ENCODE measurements around the gene NT5E.
"Not testable (repeated sequence)": the region's sequence is repeated elsewhere in the genome, so short reads cannot be mapped to it uniquely, and the experiment has no call there.

Gene NT5E

DNA sequence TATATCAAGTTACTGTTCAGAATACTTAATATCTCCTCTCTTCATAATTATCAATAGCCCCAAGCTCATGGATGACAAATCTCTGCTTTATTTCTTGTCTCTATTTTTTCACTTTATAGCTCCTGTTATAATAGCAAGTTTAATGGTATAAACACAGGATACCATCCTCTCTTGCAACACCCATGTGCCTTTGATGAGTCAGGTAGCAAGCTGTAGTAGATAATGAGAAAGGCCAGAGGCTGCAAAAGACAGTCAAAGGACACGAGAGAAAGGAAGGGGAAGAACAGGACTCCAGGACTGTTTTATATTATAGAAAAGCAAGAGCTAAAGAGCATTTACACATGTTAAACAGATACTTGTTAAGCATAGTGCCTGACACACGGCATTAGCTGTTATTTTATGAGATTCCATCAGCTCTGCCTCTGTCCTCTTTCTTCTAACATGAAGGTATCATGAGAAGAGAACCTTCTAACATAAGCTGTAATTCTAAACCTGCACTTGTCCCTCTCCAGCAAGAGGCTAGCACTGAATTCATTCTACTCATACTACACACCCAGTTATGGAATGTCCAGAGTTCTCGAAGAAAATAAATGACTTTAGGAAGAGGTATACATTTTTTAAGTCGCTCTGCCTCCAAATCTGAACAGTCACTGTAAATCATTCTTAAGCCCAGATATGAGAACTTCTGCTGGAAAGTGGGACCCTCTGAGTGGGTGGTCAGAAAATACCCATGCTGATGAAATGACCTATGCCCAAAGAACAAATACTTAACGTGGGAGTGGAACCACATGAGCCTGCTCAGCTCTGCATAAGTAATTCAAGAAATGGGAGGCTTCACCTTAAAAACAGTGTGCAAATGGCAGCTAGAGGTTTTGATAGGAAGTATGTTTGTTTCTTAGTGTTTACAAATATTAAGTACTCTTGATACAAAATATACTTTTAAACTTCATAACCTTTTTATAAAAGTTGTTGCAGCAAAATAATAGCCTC is 45.0 kb downstream of the NT5E start:
- DNase-seq, result no peak

- DNase-seq, result no peak
Measured at GRCh38 chr6:85496009-85496579, 46.2 kb downstream of the NT5E start.

DNA sequence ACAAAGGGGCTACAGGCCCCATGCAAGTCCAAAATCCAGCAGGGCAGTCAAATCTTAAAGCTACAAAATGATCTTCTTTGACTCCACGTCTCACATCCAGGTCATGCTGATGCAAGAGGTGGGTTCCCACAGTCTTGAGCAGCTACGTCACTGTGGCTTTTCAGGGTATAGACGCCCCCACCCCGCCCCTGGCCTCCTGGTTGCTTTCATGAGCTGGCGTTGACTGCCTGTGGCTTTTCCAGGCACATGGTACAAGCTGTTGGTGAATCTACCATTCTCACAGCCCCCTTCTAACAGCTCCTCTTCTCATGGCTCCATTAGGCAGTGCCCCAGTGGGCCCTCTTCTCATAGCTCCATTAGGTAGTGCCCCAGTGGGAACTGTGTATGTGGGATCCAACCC is 47.0 kb downstream of the NT5E start:
- DNase-seq, result no peak

GRCh38 chr6:85498596-85499258 is 48.8 kb downstream of the NT5E start:
- DNase-seq, result no peak

- DNase-seq, result no peak
Measured at GRCh38 chr6:85506441-85507093, 56.7 kb downstream of the NT5E start.

DNA sequence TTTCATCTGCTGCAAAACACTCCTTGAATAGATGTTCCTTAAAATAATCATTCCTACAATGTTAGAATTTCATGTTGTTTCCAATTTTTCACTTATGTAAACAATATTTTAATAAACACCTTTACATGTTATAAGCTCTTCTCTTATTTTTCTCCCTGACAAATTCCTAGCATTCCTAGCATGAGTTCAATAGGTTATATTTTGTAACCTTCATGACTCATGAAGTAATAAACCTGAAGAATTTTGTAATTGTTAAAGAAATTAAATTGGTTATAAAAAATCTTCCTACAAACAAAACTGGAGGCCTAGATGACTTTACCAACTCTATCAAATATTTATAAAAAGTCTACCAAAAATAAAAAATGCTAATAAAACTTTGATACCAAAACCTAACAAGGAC is 66.3 kb downstream of the NT5E start:
- no peak for DNase-seq

DNA sequence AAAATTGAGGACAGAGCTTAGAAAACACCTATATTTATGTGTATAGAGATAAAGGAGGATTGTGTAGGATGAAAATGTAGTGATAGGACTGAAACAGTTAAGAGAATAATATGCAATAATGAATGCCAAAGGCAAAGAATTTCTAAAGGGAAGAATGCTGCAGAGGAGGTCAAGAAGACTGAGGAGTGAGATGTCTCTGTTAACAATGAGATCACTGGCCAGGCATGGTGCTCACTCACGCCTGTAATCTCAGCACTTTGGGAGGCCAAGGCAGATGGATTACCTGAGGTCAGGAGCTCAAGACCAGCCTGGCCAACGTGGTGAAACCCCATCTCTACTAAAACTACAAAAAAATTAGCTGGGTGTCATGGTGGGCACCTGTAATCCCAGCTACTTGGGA is 74.4 kb downstream of the NT5E start:
- not testable (repeated sequence) for DNase-seq

DNA sequence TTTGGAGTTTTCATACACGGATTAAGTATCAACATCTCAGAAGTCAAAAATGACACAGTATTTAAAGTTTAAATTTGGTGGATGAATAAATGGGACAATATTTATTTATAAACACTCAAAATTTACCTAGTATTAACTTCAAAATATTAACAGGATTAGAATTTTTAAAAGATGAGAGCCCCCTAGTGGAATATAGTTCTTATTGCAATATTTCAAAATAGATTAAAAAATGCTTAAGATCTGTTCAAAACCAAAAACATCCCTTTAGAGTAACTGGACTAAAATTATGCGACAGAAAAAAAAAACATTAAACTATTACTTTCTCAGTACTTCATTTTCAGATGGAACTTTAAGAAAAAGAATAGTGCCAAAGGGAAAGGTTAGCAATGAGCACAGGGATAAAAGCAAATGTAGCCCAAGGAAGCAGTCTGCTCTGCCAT is 87.2 kb downstream of the NT5E start:
- DNase-seq, result no peak

GRCh38 chr6:85544776-85545175 is 94.9 kb downstream of the NT5E start:
- no peak for DNase-seq
